Measurements from ENCODE around the gene SMAP2.

The SMAP2 gene

DNA sequence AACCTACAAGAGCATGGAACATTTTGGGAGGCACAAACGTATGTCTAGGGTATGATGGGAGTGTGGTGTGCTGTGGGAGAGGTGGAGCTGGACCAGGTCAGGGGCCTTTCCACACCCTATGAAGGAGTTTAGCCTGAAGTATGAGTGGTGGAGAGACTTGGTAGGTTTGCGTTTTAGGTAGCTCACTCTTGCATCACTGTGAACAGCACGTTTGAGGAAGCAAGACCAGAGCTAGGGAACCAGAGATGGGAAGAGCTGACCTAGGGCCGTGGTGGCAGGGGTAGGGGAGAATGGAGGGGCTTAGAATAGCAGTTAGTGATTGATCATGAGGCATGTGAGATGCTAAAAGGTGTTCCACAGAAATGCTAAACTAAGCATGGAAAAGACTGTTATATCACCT is 51.7 kb downstream of the SMAP2 start (continued):
- TF ChIP-seq, protein P1, sequence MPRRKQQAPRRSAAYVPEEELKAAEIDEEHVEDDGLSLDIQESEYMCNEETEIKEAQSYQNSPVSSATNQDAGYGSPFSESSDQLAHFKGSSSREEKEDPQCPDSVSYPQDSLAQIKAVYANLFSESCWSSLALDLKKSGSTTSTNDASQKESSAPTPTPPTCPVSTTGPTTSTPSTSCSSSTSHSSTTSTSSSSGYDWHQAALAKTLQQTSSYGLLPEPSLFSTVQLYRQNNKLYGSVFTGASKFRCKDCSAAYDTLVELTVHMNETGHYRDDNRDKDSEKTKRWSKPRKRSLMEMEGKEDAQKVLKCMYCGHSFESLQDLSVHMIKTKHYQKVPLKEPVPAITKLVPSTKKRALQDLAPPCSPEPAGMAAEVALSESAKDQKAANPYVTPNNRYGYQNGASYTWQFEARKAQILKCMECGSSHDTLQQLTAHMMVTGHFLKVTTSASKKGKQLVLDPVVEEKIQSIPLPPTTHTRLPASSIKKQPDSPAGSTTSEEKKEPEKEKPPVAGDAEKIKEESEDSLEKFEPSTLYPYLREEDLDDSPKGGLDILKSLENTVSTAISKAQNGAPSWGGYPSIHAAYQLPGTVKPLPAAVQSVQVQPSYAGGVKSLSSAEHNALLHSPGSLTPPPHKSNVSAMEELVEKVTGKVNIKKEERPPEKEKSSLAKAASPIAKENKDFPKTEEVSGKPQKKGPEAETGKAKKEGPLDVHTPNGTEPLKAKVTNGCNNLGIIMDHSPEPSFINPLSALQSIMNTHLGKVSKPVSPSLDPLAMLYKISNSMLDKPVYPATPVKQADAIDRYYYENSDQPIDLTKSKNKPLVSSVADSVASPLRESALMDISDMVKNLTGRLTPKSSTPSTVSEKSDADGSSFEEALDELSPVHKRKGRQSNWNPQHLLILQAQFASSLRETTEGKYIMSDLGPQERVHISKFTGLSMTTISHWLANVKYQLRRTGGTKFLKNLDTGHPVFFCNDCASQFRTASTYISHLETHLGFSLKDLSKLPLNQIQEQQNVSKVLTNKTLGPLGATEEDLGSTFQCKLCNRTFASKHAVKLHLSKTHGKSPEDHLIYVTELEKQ (tag by site-specific recombination; IDR thresholded peaks at IDR 0.05; ENCODE audit: borderline replicate concordance), result no peak
- TF ChIP-seq, protein P2, sequence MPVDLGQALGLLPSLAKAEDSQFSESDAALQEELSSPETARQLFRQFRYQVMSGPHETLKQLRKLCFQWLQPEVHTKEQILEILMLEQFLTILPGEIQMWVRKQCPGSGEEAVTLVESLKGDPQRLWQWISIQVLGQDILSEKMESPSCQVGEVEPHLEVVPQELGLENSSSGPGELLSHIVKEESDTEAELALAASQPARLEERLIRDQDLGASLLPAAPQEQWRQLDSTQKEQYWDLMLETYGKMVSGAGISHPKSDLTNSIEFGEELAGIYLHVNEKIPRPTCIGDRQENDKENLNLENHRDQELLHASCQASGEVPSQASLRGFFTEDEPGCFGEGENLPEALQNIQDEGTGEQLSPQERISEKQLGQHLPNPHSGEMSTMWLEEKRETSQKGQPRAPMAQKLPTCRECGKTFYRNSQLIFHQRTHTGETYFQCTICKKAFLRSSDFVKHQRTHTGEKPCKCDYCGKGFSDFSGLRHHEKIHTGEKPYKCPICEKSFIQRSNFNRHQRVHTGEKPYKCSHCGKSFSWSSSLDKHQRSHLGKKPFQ (tag by site-specific recombination; IDR thresholded peaks at IDR 0.05), result no peak
- TF ChIP-seq ZNF174 (tag by site-specific recombination; IDR thresholded peaks at IDR 0.05) (no peak), KLF16 (tag by site-specific recombination; IDR thresholded peaks at IDR 0.05) (no peak)

DNA sequence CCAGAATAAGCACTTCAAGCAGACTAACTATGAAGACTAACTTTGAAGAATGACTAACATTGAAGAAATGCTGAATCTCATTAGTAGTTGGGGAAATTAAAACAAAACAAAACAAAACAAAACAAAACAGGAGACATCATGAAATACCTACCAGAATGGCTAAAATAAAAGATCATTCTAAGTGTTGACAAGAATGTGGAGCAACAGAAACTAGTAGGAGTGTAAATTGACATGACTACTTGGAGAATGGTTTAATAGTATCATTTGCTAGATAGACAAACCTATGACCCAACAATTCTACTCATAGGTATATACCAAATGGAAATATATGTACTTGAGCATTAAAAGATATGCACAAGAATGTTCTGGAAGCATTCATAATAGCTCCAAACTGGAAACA is 57.9 kb downstream of the SMAP2 start:
- POLR2A ChIA-PET, result no interaction called here
- H3K4me3 ChIP-seq (ENCODE audit: low read depth, low read length), result no peak overlapping the region
- no peak overlapping the region for H3K27ac ChIP-seq (ENCODE audit: extremely low read depth, low read depth, low read length)
- H3K36me3 ChIP-seq (ENCODE audit: control insufficient read depth in 2 of 2, insufficient read depth in 1 of 2, low read length in 2 of 2), result no peaks in the 10 kb centered on the region
- no peaks in the 10 kb centered on the region for H3K9me3 ChIP-seq (ENCODE audit: control insufficient read depth, insufficient read depth, low read depth, low read length)
- no peaks in the 10 kb centered on the region for H3K4me1 ChIP-seq (ENCODE audit: control insufficient read depth, insufficient read depth, low read length)
- no peak for TF ChIP-seq ZNF121 (tag by site-specific recombination; IDR thresholded peaks at IDR 0.05)
- TF ChIP-seq ZNF843 (tag by site-specific recombination; IDR thresholded peaks at IDR 0.05), result no peak
- TF ChIP-seq, protein P3, sequence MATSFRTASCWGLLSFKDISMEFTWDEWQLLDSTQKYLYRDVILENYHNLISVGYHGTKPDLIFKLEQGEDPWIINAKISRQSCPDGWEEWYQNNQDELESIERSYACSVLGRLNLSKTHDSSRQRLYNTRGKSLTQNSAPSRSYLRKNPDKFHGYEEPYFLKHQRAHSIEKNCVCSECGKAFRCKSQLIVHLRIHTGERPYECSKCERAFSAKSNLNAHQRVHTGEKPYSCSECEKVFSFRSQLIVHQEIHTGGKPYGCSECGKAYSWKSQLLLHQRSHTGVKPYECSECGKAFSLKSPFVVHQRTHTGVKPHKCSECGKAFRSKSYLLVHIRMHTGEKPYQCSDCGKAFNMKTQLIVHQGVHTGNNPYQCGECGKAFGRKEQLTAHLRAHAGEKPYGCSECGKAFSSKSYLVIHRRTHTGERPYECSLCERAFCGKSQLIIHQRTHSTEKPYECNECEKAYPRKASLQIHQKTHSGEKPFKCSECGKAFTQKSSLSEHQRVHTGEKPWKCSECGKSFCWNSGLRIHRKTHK (tag by site-specific recombination; IDR thresholded peaks at IDR 0.05), result no peak
- no peak for TF ChIP-seq ZNF514 (tag by site-specific recombination; IDR thresholded peaks at IDR 0.05)
- no peak for TF ChIP-seq ZNF654 (tag by site-specific recombination; IDR thresholded peaks at IDR 0.05; ENCODE audit: low read depth)
- TF ChIP-seq ZNF311 (tag by site-specific recombination; IDR thresholded peaks at IDR 0.05; ENCODE audit: borderline replicate concordance), result no peak
- TF ChIP-seq ZFP69B (tag by site-specific recombination; IDR thresholded peaks at IDR 0.05), result no peak
- TF ChIP-seq, protein P4, sequence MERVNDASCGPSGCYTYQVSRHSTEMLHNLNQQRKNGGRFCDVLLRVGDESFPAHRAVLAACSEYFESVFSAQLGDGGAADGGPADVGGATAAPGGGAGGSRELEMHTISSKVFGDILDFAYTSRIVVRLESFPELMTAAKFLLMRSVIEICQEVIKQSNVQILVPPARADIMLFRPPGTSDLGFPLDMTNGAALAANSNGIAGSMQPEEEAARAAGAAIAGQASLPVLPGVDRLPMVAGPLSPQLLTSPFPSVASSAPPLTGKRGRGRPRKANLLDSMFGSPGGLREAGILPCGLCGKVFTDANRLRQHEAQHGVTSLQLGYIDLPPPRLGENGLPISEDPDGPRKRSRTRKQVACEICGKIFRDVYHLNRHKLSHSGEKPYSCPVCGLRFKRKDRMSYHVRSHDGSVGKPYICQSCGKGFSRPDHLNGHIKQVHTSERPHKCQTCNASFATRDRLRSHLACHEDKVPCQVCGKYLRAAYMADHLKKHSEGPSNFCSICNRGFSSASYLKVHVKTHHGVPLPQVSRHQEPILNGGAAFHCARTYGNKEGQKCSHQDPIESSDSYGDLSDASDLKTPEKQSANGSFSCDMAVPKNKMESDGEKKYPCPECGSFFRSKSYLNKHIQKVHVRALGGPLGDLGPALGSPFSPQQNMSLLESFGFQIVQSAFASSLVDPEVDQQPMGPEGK (tag by site-specific recombination; IDR thresholded peaks at IDR 0.05), result no peak
- no peak for TF ChIP-seq YY2 (tag by site-specific recombination; IDR thresholded peaks at IDR 0.05)
- TF ChIP-seq ZSCAN16 (tag by site-specific recombination; IDR thresholded peaks at IDR 0.05), result no peak
- CTCF ChIA-PET, result interaction anchor here (0.6 to 1.5 kb wide), 3 partner anchors 8 to 287 kb away, joined by 3 to 5 read pairs (median 4); no protein-coding TSS in a partner anchor
